HG02981 (cell line): Measurements from ENCODE around the gene ARHGEF12.
A peak's percentile ranks its signal among the peaks of the same experiment; 100 is the strongest.

Source experiments
- ATAC-seq: cut with Tn5 transposase; IDR thresholded peaks from one replicate; pipeline ENCODE4 v1.9.1; 2021; ENCODE audit warnings: mild to moderate bottlenecking, moderate library complexity; ENCODE audit not compliant: unreplicated experiment

Gene ARHGEF12

DNA sequence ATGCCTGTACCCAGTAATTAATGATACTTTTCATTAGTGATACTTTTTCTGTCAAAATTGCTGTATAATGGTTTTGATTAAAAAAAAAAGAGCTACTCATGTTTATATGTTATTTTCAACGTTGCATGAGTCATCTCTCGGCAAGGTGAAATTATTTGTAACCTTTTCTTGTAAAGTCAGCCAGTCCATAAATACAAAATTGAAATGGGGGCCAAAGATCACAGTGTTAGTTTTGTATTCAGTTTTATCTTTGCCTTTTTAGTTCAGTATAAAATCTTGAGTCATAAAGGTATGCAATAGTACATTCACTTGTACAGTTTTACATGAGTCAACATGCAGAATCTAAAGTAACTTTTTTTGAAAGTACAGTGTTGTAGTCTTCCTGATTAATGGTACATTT is 4.3 kb downstream of the ARHGEF12 start:
- no peak for ATAC-seq

DNA sequence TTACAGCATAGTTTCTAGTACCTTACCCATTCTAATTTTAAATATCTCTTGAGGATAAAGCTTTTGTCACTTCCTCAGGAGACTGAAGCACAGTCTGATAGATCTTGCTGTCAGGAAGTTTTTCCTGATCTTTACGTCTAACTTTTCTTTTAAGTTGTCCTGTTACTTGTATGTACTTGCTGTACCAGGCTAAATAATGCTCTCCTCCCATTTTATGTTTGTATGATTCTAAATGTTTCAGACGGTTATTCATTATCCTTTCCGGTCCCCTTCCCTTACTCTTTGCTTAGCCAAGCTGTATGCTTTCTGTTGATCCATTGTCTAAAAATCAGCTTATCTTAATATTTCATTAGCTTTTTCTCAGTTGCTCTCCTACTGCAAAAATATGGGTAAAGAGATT is 6.0 kb downstream of the ARHGEF12 start:
- no peak for ATAC-seq

DNA sequence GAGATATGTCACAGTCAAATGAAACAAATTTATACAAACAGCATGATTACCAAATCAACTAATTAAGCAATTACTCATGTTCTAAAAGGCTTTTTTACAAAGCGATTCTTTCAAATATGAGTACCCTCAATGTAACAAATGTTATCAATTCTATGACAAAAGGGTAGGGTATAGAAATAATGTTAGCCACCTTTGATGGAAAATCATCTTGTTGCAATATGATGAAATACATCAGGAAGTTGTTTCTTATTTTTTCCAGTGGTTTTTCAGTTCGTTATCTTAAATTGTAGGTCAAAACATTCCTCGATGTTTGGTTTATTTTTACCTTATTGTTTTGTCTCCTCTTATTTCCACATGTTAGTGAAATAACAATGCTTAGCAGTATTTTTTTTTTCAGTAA is 6.5 kb downstream of the ARHGEF12 start:
- ATAC-seq: no peak

DNA sequence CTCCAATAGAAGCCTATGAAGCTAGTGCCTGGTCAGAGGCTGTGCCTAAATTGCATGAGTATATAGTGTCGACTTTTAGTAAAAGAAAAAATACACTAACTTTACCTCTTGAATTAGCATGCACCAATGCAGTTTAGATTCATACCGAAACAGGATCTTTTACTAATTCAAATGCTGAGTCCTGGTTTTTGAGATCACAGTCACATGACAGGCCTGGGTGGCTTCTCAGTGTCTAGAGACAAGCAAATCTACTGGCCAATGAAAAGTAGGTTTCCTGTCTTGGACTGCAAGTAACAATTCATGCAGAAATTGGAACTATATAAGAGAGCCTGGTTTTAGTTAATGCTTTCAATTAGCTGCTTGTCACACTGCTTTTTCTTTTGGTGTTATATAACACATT is 7.2 kb downstream of the ARHGEF12 start:
- ATAC-seq: no peak

DNA sequence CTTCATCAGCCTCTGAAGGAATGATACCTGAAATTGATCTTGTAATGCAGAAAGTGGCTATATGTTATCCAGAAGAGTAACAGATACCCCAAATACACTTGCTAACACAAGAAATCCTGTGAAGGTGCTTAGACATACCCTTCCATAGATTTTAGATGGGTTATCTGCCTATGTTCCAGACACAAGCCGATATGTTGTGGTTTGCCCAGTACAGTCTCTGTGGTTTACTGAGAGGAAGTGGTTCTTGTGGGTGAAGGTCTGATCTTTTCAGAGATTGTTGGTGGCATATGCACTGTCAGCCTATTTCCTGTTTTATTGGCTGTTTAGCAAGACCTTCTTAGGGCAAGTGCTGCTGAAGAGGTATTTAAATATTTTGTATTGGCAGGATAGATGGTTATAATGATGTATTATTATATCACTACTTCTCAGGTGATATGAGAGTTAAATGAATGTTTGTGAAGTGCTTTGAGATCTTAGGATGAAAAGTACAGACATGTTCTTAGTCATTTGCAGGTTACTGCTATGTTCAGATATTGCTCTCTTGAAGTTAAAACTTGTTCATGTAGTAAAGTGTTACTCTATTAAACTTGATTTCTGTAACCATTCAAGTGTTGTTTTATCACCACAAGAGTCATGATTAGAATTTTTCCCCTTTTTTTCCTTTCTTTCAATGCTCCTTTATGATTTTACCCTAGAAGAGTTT is 8.2 kb downstream of the ARHGEF12 start:
- peak; percentile 79 for ATAC-seq

DNA sequence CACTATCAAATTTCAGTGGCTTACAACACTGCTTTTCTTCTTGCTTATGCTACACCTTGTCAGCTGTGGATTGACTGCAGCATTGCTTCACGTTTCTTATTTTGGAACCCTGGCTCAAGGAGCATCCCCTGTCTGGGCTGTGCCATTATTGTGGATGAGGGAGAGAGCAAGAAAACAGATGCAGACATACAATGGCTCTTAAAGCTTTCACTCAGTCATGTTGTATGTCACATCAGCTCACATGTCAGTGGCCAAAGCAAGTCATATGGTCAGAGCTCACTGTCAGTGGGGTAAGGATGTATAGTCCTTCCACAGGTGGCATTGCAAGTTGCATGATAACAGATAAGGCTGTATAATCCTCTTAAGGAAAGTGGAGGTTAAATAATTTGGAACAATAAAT is 10.0 kb downstream of the ARHGEF12 start:
- no peak for ATAC-seq

DNA sequence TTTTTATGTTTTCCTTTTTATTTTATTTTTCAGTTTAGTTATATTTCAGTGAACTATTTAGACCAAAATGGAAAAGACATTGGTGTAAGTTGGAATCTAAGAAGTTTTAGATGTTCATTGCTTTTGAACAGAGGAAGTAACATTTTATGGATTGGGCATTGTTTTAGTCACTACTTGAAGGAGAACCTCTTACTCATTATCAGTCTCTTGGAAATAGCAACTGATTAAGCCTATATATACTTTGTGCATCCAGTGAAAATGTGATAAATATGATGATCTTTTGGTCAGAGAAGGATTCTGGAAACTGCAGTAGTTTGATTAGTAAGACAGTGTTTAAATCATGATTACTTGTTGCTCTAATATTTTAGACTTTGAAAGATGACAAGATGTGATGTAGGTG is 14.4 kb downstream of the ARHGEF12 start:
- no peak for ATAC-seq

DNA sequence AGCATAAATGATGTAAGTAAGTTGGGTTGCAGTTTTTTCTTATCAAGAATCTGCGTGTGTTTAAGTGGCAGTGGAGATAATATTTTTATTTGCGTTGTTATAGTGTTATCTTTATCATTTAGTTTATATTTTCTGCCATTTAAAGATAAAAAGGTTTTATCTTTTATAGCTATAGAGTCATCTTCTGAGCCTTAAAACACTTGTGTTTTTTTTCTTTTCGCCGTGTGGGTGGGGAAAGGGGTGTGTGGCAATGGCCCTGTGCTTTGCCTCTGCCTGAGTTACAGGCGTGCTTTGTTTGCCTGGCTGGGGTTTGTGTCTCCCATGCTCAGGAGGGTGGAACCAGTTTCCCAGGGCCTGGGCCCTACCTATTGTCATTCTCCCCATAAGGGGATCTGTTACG is 16.2 kb downstream of the ARHGEF12 start:
- ATAC-seq: no peak

DNA sequence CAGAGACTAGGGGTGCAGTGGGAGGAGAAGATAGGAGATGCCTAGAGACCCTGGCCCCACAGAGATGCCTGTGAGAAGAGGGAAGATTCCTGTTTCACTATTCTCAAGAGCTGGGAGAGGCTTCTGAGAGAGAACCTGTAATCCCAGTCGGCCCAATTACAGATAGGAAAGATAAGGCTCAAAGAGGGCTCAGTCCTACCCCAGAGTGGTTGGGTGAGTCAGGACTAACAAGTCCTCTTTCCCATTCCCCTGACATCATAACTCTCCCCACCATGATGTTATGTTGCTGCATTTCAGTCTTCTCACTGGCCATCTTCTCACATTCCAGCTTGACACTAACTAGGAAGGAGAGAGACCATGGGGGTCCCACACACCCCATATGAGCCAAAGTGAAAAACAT is 17.9 kb downstream of the ARHGEF12 start:
- no peak for ATAC-seq

DNA sequence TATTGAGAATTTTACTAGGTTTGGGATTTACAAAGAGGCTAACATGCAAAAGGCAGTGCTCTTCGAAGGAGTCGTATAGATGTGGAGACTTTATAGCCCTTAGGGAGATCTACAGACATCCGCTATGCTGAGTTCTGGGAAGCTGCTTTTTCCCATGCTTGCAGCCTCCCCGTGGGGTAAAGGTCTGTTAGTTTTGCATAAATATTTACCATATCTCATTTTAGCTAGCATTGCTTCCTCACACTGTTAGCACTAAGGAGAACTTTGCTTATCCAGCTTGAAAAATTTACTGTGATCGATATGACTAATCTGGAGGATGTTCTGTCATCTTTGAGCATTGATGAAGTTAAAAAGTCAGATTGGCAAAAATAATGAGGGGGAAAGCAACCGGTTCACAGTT is 18.6 kb downstream of the ARHGEF12 start:
- ATAC-seq: no peak

DNA sequence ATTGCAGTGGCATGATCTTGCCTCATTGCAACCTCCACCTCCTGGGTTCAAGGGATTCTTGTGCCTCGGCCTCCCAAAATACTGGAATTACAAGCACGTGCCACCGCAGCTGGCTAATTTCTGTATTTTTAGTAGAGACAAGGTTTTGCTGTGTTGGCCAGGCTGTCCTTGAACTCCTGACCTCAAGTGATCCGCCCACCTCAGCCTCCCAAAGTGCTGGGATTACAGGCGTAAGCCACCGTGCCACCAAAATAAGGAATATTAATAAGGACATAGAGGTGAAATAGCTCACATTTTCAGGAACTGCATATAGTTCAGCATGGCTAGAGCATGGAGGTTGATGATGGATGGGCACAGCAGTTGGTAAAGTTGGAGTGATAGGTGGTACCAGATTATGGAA is 21.4 kb downstream of the ARHGEF12 start:
- ATAC-seq: no peak

DNA sequence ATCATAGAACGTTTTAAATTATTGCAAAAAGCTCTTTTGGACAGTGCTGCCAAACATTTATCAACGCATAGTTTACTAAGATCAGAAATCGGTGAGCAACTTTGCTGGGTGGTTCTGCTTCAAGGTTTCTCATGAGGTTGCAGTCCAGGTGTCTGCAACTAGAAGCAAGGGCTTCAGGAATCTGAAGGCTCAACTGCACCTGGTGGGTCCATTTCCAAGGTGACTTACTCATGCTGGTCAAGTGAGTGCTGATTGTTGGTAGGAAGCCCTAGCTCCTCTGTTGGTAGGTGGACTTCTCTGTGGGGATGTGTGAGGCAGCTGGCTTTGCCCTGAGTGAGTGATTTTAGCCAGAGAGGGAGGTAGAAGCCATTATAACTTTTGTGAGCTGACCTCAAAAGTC is 22.5 kb downstream of the ARHGEF12 start:
- no peak for ATAC-seq

DNA sequence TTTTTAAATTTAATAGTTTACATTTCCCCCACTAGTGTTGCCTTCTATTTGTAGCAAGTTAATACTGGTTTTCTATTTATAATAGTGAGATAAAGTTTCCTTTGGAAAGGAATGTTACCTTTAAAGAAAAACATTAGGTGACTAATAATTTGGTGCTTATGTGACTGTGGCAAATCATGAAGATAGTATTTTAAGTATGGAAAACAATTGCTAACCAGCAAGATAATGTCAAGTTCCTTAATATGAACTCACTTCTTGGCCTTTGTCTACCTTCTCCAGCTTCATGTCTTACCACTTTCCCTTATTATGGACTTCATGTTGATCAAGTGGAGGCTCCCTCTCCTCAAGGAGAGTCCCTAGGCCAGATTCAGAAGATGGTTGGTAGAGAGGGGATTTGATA is 27.2 kb downstream of the ARHGEF12 start:
- no peak for ATAC-seq

DNA sequence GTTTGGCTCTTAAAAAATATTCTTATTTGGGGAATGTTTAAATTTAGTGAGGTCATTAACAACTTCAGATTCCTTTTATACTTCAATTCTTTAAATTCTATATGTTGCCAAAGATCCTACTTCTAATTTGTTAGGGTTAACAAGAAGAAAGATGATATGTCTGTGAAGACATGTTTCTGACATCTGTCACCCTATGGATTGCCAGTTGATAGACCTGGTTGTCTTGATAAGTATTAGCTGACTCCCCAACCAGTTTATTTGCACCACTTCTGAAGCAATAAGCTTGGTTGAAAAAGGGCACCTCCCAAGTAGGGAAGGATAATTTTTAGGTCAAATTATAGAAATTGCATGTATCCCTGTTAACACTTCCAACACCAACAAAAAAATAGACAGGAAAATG is 29.3 kb downstream of the ARHGEF12 start:
- no peak for ATAC-seq

DNA sequence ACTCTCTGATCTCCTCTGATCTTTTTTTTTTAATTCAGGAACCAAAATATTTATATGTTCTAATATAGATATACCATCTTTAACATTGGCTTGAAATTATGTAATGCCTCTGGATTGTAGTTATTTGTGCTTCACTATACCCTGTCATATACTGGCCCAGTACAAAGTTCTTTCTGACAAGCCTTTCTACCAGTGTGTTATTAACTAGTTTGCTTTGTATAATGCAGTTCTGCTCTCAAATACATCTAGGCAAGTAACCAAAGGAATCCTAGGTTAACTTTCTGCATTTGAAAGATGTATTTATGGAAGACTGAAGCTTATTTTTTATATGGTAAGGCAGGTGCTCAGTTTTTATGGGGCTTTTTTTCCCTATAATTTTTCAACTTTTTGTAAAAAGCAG is 36.1 kb downstream of the ARHGEF12 start:
- no peak for ATAC-seq

DNA sequence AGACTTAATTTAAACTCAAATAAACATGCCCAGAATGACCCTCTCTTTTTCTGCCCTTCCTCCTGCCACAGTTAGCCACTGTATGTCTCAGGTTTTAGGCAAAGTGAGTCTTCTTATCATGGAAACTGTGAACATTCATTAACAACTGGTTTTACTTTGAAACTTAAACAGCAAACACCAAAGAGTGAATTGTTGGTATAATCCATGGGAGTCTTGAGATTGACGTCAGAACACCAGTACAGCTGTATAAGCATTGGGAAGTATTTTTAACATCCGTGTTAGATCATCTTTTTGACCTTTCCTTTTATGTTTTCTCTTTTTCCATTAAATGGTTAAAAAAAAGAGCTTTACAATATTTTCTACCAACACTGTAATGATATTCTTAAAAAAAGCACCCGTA is 38.9 kb downstream of the ARHGEF12 start:
- ATAC-seq: no peak

DNA sequence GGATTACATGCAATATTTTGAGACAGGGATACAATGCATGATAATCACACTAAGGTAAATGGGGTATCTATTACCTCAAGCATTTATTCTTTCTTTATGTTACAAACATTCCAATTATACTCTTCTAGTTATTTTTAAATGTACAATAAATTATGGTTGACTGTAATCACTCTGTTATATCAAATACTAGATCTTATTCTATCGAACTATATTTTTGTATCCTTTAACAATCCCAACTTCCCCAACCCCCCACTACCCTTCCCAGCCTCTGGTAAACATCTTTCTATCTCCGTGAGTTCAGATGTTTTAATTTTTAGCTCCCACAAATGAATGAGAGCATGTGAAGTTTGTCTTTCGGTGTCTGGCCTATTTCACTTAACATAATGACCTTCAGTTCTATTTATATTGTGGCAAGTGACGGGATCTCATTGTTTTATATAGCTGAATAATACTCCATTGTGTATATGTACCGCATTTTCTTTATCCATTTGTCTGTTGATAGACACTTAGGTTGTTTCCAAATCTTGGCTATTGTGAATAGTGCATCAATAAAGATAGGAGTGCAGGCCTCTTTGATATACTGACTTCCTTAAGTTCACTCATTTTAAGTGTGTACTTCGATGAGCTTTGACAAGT is 40.5 kb downstream of the ARHGEF12 start:
- ATAC-seq: no peak

DNA sequence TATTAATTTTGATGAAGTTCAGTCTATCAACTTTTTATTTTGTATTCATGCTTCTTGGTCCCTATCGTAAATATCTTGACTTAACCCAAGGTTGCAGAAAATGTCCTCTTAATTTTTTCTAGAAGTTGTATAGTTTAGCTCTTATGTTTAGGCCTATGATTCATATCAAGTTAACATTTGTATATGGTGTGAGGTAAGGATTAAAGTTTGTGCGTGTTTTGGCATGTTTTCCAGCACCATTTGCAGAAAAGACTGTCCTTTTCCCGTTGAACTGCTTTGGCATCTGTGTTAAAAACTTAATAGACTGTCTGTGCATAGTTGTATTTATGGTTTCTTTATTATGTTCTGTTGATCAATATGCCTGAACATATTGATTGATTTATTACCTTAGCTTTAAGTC is 42.3 kb downstream of the ARHGEF12 start:
- ATAC-seq: no peak

DNA sequence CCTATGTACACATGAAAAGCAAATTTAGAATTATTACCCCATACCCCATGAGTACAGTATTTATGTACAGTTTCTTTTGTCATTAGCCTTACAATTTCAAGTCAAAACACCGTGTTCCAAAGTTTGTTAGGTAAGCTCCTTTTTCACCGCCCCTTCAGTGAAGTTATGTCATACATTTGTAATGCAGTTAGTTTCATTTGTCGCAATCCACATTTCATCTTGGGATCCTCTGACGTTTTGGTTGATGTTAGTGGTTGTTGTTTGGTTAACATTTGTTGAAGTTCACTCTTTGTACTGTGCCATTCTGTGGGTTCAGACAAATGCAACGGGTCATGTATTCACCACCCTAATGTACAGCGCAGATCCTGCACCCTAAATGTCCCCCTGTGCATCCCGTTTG is 45.2 kb downstream of the ARHGEF12 start:
- no peak for ATAC-seq

DNA sequence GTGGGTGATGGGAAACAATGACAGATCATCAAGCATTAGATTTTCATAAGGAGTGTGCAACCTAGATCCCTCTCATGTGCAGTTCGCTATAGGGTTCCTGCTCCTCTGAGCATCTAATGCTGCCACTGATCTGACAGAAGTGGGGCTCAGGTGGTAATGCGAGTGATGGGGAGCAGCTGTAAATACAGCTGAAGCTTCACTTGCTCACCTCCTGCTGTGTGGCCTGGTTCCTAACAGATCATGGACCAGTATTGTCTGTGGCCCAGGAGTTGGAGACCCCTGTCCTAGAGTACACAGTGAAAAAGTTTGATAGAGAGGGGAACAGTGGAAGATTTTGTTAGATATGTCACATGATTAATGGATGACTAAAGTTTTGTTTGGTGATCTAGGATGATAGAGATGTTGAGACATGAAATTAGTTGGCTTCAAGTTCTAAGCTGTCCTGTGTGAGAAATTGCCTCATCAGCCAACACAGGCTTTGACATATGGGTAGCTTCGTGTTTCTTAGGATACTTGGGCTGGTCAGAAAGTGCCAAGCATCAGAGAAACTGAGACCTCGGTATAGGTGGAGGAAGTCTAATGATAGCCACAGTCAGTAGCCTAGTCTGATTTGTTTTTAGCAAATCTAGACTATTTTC is 47.4 kb downstream of the ARHGEF12 start:
- ATAC-seq: no peak

DNA sequence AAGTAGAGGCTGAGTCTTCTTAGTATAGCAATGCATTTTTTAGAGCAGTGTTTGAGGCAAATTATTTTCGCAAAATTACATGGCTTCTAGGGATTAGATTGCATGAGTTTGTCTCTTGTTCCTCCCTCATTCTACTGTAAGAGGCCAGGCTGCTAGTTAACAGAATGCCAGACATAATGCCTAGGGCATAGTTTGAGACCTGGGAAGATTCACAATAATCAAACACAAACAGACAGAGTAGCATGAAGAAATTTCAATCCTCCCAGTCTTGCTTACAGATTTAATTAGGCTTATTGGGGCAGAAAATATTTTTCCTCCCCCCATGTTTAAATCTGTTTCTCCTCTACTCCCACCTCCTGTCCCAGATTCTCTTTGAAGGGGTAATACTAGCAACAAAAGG is 48.3 kb downstream of the ARHGEF12 start:
- ATAC-seq: no peak

DNA sequence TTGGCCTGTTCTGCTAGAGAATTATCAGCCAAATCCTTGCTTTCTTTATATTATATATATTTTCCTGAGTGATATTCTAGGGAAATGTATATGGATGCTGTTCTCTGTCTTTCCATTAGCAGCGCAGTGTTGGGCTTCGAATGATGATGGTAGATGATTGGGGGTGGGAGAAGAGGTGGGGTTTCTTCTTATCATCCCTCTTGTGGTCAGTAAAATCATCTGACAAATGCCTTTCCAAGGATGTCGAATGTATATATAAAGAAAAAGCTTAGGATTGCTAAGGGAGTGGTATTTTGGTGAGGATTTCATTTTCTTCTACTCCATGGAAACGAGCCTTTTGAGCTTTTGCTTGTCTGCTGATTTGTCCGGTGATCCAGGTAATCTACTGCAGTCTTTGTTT is 48.9 kb downstream of the ARHGEF12 start:
- ATAC-seq: no peak

DNA sequence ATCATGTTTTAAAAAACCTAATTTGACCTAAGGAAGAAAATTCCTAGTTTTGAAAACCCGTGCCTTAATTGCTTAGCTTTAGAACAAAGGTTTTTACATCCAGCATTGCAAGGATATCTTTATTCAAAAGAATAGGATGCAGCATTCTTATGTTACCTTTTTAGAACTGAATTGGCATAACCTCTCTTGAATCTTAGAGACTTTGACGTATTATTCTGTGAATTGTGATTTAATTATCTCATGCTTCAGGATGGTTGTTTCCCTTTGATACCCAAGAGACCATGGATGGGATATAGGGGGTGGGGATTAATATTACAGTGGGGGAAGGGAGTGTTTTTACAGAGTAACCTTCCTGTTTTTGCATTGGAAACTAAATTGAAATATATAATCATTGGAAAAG is 49.4 kb downstream of the ARHGEF12 start:
- ATAC-seq: no peak
